Measurements from ENCODE around the gene C2orf66. TPM values are rescaled to one million over a fixed set of nuclear protein-coding genes. Genes with fewer than 3 reads are reported as not detected.
A peak's percentile ranks its signal among the peaks of the same experiment; 100 is the strongest.

C2orf66 gene
- total and polyA plus RNA-seq, 2 donors (not counting 3 experiments of a cell fraction or from before 2014, with no cell fraction given), result 0.27 to 0.54 TPM

DNA sequence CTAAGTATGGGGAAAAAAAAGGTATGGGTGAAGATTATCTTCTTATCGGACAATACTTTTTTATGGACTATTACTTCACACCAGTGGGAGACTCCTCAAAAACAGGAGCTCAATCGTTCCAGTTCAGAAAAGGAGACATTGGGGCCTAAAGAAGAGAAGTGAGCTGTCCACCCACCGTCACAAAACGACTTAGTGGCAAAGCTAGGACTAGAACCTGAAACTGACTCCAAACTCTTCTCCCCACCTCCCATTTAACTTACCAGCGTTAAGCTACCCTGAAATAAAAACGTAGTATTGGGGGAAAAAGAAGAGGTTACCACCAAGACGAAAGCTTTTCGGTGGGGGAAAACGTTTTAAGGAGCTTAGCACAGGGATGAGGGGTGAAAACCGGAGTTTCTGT is 10.2 kb downstream of the C2orf66 start:
- Histone ChIP-seq H3K9ac (replicated peaks; ENCODE audit: extremely low read depth, insufficient read depth, low read length) (peak overlapping the region; percentile 97), H4K20me1 (replicated peaks; ENCODE audit: control insufficient read depth, extremely low read depth, insufficient read depth, low read length) (no peaks in the 10 kb centered on the region), H3K36me3 (ENCODE audit: control insufficient read depth in 2 of 2, extremely low read depth in 1 of 2, insufficient read depth in 2 of 2, low read length in 2 of 2) (peaks cover 0 to 3% of the 10 kb centered on the region in 2 experiments), H3K79me2 (ENCODE audit: control insufficient read depth, insufficient read depth, low read length) (peaks cover 10% of the 10 kb centered on the region), H3K4me3 (replicated peaks in 1 of 3; ENCODE audit: insufficient read depth in 1 of 3, low read depth in 1 of 3, low read length in 3 of 3) (peak overlapping the region; percentile 77 to 100 (median 98)), H2AFZ (ENCODE audit: low read depth, low read length) (peak overlapping the region; percentile 99), H3K4me2 (ENCODE audit: insufficient read depth, low read length) (peak overlapping the region; percentile 100), H3K4me1 (ENCODE audit: control insufficient read depth, extremely low read depth, insufficient read depth, low read length) (peaks cover 8% of the 10 kb centered on the region), H3K27me3 (ENCODE audit: control insufficient read depth in 2 of 2, insufficient read depth in 2 of 2, low read length in 2 of 2) (no peaks in the 10 kb centered on the region), H3K27ac (ENCODE audit: insufficient read depth, low read depth, low read length) (peak overlapping the region; percentile 88), H3K9me1 (replicated peaks; ENCODE audit: control insufficient read depth, extremely low read depth, insufficient read depth, low read length) (no peaks in the 10 kb centered on the region), H3K9me3 (replicated peaks; ENCODE audit: control insufficient read depth, insufficient read depth, low read length) (no peaks in the 10 kb centered on the region)
- FAIRE-seq (no peak), DNase-seq (ENCODE audit: low read depth, low spot score) (no peak)
- TF ChIP-seq, protein P1, sequence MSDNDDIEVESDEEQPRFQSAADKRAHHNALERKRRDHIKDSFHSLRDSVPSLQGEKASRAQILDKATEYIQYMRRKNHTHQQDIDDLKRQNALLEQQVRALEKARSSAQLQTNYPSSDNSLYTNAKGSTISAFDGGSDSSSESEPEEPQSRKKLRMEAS (IDR thresholded peaks at IDR 0.05; ENCODE audit: insufficient read depth, insufficient read length), result no peak
- TF ChIP-seq EZH2 (IDR thresholded peaks at IDR 0.05; ENCODE audit: borderline replicate concordance, low read depth, low read length, severe bottlenecking) (no peak), POLR2AphosphoS5 (IDR thresholded peaks at IDR 0.05; ENCODE audit: insufficient read depth, low read depth, low read length) (no peak), MYC (IDR thresholded peaks at IDR 0.05; ENCODE audit: low read depth, low read length) (no peak), JUN (IDR thresholded peaks at IDR 0.05; ENCODE audit: borderline replicate concordance, insufficient read depth, insufficient read length, low read depth) (no peak)
- intact Hi-C loops (cut with micrococcal nuclease), result loop anchor here (5.0 kb wide), 2 partner anchors 368 to 578 kb away; no protein-coding TSS in a partner anchor
- dilution Hi-C loops (cut with MboI; ENCODE audit: extremely low pct_ligation_motif_present, low sequenced_read_pairs), result no loop called here
- ChIA-PET POLR2A (interaction anchor here (0.7 to 1.2 kb wide), 2 partner anchors 11 to 457 kb away, joined by 3 to 4 read pairs; no protein-coding TSS in a partner anchor), CTCF (interaction anchor here (0.7 to 1.9 kb wide), 7 partner anchors 19 to 579 kb away, joined by 3 to 5 read pairs (median 4); no protein-coding TSS in a partner anchor)
- BruUV-seq (replicated peaks), result TSS peak; percentile 77

DNA sequence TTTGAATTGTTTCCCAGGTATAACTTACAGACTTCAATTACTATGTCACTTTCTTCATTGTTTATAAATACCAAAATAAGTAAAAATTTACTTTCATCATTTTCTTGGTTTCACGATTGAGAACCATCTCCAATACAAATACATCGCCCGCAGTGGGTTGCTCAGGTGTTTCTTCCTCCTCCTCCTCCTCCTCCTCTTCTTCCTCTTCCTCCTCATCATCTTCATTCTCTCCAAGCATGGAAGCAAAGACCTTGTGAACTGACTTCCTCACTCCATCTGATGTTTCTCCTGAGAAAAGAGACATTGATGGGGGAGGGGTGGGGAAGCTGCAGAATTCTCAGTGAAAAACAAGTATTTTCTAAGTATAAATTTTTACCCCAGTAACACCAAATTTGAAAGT is 16.3 kb downstream of the C2orf66 start:
- no peaks in the 10 kb centered on the region for H4K20me1 ChIP-seq (replicated peaks; ENCODE audit: control insufficient read depth, extremely low read depth, insufficient read depth, low read length)
- H3K4me1 ChIP-seq (ENCODE audit: control insufficient read depth, extremely low read depth, insufficient read depth, low read length), result peaks cover 1% of the 10 kb centered on the region
- no peak overlapping the region for H3K4me2 ChIP-seq (ENCODE audit: insufficient read depth, low read length)
- H3K9ac ChIP-seq (replicated peaks; ENCODE audit: extremely low read depth, insufficient read depth, low read length), result no peak overlapping the region
- H3K27me3 ChIP-seq (ENCODE audit: control insufficient read depth in 2 of 2, insufficient read depth in 2 of 2, low read length in 2 of 2), result no peaks in the 10 kb centered on the region
- no TSS peak for BruUV-seq (replicated peaks)
- no peak overlapping the region for H2AFZ ChIP-seq (ENCODE audit: low read depth, low read length)
- H3K9me3 ChIP-seq (replicated peaks; ENCODE audit: control insufficient read depth, insufficient read depth, low read length), result no peaks in the 10 kb centered on the region
- ChIA-PET POLR2A (no interaction called here), CTCF (no interaction called here)
- TF ChIP-seq FOS (IDR thresholded peaks at IDR 0.05; ENCODE audit: borderline replicate concordance, insufficient read depth, low read length), result no peak
- no peak for TF ChIP-seq GATA2 (IDR thresholded peaks at IDR 0.05; ENCODE audit: insufficient read depth, insufficient read length, low read depth, low read length)
- TF ChIP-seq CTCF (IDR thresholded peaks at IDR 0.05; ENCODE audit: extremely low read depth in 1 of 2, insufficient read depth in 1 of 2, low read depth in 1 of 2, low read length in 2 of 2), result no peak
- TF ChIP-seq EZH2 (IDR thresholded peaks at IDR 0.05; ENCODE audit: borderline replicate concordance, low read depth, low read length, severe bottlenecking), result no peak
- no peak for TF ChIP-seq MYC (IDR thresholded peaks at IDR 0.05; ENCODE audit: low read depth, low read length)
- TF ChIP-seq JUN (IDR thresholded peaks at IDR 0.05; ENCODE audit: borderline replicate concordance, insufficient read depth, insufficient read length, low read depth), result no peak
- TF ChIP-seq POLR2A (IDR thresholded peaks at IDR 0.05; ENCODE audit: low read depth, low read length), result no peak
- TF ChIP-seq, protein P1 (IDR thresholded peaks at IDR 0.05; ENCODE audit: insufficient read depth, insufficient read length), result no peak
- no peak for TF ChIP-seq POLR2AphosphoS5 (IDR thresholded peaks at IDR 0.05; ENCODE audit: insufficient read depth, low read depth, low read length)
- no peak for FAIRE-seq
- no peak for DNase-seq (ENCODE audit: low read depth, low spot score)
- peaks cover 14 to 17% of the 10 kb centered on the region in 2 experiments for H3K36me3 ChIP-seq (ENCODE audit: control insufficient read depth in 2 of 2, extremely low read depth in 1 of 2, insufficient read depth in 2 of 2, low read length in 2 of 2)
- dilution Hi-C loops (cut with MboI; ENCODE audit: extremely low pct_ligation_motif_present, low sequenced_read_pairs), result no loop called here
- no peak overlapping the region for H3K27ac ChIP-seq (ENCODE audit: insufficient read depth, low read depth, low read length)
- no peak overlapping the region for H3K4me3 ChIP-seq (replicated peaks in 1 of 3; ENCODE audit: insufficient read depth in 1 of 3, low read depth in 1 of 3, low read length in 3 of 3)
- intact Hi-C loops (cut with micrococcal nuclease), result no loop called here
- H3K79me2 ChIP-seq (ENCODE audit: control insufficient read depth, insufficient read depth, low read length), result peaks cover 2% of the 10 kb centered on the region
- no peaks in the 10 kb centered on the region for H3K9me1 ChIP-seq (replicated peaks; ENCODE audit: control insufficient read depth, extremely low read depth, insufficient read depth, low read length)

All from endothelial cell of umbilical vein (primary cell).